Right lobe of liver (tissue), 6 donors: ENCODE measurements around the gene C1QL2. TPM values are rescaled to one million over a fixed set of nuclear protein-coding genes. Genes with fewer than 3 reads are reported as not detected.

Source experiments
- ATAC-seq, 4 donors: fragments of 200-7000 bp; cut with Tn5 transposase; one replicate each; pipeline ENCODE4 v1.9.1; 2020; ENCODE audit warnings: mild to moderate bottlenecking in 4 of 4, moderate library complexity in 4 of 4
- DNase-seq, 3 donors: peaks; one replicate each; pipeline ENCODE4 v3.0.0-alpha.2; 2020
- H3K27ac ChIP-seq, 3 donors: fragments of 200-600 bp; one replicate each; pipeline ENCODE4 v1.8.0; 2022
- H3K27me3 ChIP-seq, 2 donors: fragments of 200-600 bp; one replicate each; pipeline ENCODE4 v1.8.0; 2022
- H3K36me3 ChIP-seq, 4 donors: fragments of 200-600 bp; sonication (generic) in 1 of 4; one replicate each; pipeline versions ENCODE4 v1.5.1 to v1.8.0; 2017 to 2022; ENCODE audit warnings: control low read depth in 1 of 4
- H3K4me1 ChIP-seq, 4 donors: fragments of 200-600 bp; sonication (generic) in 1 of 4; one replicate each; pipeline versions ENCODE4 v1.5.1 to v1.8.0; 2017 to 2022; ENCODE audit warnings: control low read depth in 1 of 4
- H3K4me3 ChIP-seq, 3 donors: fragments of 200-600 bp; one replicate each; pipeline ENCODE4 v1.8.0; 2022
- H3K9me3 ChIP-seq, 4 donors: fragments of 200-600 bp; sonication (generic) in 1 of 4; one replicate each; pipeline versions ENCODE4 v1.5.1 to v1.8.0; 2017 to 2022; ENCODE audit warnings: control low read depth in 1 of 4
- POLR2A ChIP-seq: fragments of 450-650 bp; IDR thresholded peaks from one replicate; pipeline ENCODE4 v1.6.1; 2017; ENCODE audit warnings: antibody characterized with exemption, mild to moderate bottlenecking
- WGBS: methylation state at CpG from one replicate; pipeline ENCODE4 v1.1.6; 2018; ENCODE audit warnings: low coverage, low lambda C conversion rate; ENCODE audit not compliant: insufficient coverage; ENCODE audit errors: missing lambda C conversion rate; 5-methylcytosine and 5-hydroxymethylcytosine counted together
- intact Hi-C, 2 donors: fragments of 100-400 bp; cut with DNase I; formaldehyde crosslinking; loops; one replicate each; pipeline versions ENCODE4 v1.11.2 to v1.14.1; 2022
- total RNA-seq, 6 experiments: library from RNA; depleted of rRNA in 2 of 6; stranded (reverse); fragments of >200 nt in 2 of 6; fragmentation: NEBNext Ultra II Directional in 3 of 6; extraction: Animal tissue kit (Norgen Biotek cat#: 25700) in 3 of 6; gene quantifications; one replicate each; pipeline versions ENCODE4 v1.1.0 to v1.2.4, GENCODE V29; 2016 to 2023
- TF ChIP-seq, protein P1 (sequence below), 4 donors: fragments of 200-600 bp in 3 of 4; fragments of 450-650 bp in 1 of 4; IDR thresholded peaks; one replicate each; pipeline versions ENCODE4 v1.5.1 to v1.8.0; 2016 to 2022; ENCODE audit warnings: antibody characterized with exemption in 4 of 4, mild to moderate bottlenecking in 2 of 4
- donor health status: DM: no; HTN: yes; CAD: no.
- donor health status: DM: no; HTN: no; CAD: no.
- donor health status: DM: no; HTN: no; CAD: no.
- donor health status: DM: no; HTN: yes; CAD: no.
- donor health status: DM: no; HTN: yes; CAD: no.

C1QL2 gene
- total RNA-seq, 6 experiments from 2014 or later: not detected

DNA sequence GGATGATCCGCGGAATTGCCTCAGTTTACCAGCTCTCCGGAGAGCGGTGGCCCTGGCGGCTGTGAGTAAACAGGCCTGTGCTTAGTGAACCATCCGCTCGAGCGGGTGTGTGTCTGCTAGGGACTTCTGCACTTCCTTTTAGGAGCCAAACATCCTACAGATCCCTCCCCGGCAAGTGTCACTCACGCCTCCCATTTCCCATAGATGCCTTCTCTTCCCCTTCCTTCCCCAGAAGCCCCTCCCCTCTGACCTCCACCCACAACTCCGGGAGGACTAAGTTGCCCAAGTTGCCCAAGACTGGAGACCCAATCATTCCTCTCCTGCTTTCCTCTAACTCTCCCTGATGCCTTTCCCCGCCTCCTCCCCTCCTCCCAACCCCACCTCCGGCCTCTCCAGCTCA, 2.9 kb downstream of the C1QL2 start:
- DNase-seq (no peak), ATAC-seq (no peak)
- no peak overlapping the region for H3K27ac ChIP-seq
- H3K4me1 ChIP-seq: peaks cover 0 to 7% (median 0%) of the 10 kb centered on the region in 4 donors
- no peak for TF ChIP-seq POLR2A
- TF ChIP-seq, protein P1, sequence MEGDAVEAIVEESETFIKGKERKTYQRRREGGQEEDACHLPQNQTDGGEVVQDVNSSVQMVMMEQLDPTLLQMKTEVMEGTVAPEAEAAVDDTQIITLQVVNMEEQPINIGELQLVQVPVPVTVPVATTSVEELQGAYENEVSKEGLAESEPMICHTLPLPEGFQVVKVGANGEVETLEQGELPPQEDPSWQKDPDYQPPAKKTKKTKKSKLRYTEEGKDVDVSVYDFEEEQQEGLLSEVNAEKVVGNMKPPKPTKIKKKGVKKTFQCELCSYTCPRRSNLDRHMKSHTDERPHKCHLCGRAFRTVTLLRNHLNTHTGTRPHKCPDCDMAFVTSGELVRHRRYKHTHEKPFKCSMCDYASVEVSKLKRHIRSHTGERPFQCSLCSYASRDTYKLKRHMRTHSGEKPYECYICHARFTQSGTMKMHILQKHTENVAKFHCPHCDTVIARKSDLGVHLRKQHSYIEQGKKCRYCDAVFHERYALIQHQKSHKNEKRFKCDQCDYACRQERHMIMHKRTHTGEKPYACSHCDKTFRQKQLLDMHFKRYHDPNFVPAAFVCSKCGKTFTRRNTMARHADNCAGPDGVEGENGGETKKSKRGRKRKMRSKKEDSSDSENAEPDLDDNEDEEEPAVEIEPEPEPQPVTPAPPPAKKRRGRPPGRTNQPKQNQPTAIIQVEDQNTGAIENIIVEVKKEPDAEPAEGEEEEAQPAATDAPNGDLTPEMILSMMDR (IDR thresholded peaks at IDR 0.05): no peak
- H3K36me3 ChIP-seq: no peaks in the 10 kb centered on the region
- H3K9me3 ChIP-seq: no peaks in the 10 kb centered on the region
- peaks cover 0 to 7% of the 10 kb centered on the region in 2 donors for H3K27me3 ChIP-seq
- no peak overlapping the region for H3K4me3 ChIP-seq
- intact Hi-C loops: no loop called here
- WGBS: 9% methylated on average over 7 of the region's 13 CpGs

DNA sequence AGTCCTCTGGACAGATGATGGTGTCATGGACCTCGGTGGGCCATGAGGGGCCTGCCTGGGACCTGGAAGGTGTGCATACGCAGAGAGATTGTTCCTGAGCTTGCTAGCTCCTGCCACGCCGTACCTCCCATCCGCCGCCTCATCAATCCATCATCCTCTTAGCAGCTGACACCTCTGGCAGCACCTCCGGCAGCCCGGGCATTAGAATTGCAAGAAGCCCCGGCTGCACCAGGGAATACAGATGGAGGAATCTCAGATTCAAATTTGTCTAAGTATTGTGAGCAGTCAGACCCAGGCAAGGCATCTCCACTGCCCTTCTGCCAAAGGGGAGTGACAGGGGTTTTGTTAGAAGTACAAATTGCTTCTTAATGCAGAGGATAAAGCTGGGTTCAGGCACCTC, 4.5 kb downstream of the C1QL2 start:
- Histone ChIP-seq H3K27me3 (peaks cover 0 to 7% of the 10 kb centered on the region in 2 donors), H3K27ac (no peak overlapping the region), H3K4me1 (peaks cover 0 to 7% (median 0%) of the 10 kb centered on the region in 4 donors), H3K36me3 (no peaks in the 10 kb centered on the region), H3K9me3 (no peaks in the 10 kb centered on the region), H3K4me3 (no peak overlapping the region)
- no peak for TF ChIP-seq POLR2A
- TF ChIP-seq, protein P1 (IDR thresholded peaks at IDR 0.05): no peak
- intact Hi-C loops: no loop called here
- ATAC-seq (no peak), DNase-seq (no peak)
- WGBS: 30% methylated on average over 8 of the region's 9 CpGs

DNA sequence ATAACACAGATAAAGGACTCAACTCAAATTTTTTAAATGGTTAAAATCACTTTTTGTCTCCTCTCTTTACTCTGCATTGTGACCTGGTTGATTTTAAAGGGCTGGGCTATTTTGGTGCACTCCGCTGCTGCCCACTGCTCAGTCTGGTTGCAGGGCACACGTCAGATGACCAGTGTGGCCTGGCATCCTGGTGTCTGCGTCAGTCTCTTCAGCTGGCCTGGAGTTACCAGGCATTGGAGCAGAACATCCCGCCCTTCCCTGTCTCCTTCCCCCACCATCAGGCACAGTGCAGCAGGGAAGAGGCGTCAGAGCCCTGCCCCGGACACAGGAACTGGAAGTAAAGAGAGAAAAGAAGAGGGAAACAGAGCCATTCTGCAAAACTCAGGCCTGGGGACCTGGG, 8.9 kb downstream of the C1QL2 start:
- intact Hi-C loops: no loop called here
- TF ChIP-seq, protein P1 (IDR thresholded peaks at IDR 0.05): no peak
- no peak for TF ChIP-seq POLR2A
- Histone ChIP-seq H3K4me1 (no peaks in the 10 kb centered on the region), H3K9me3 (no peaks in the 10 kb centered on the region), H3K27me3 (no peaks in the 10 kb centered on the region), H3K4me3 (no peak overlapping the region), H3K36me3 (no peaks in the 10 kb centered on the region), H3K27ac (no peak overlapping the region)
- ATAC-seq: no peak
- WGBS: 38% methylated on average over 6 of the region's 6 CpGs
- DNase-seq: no peak

DNA sequence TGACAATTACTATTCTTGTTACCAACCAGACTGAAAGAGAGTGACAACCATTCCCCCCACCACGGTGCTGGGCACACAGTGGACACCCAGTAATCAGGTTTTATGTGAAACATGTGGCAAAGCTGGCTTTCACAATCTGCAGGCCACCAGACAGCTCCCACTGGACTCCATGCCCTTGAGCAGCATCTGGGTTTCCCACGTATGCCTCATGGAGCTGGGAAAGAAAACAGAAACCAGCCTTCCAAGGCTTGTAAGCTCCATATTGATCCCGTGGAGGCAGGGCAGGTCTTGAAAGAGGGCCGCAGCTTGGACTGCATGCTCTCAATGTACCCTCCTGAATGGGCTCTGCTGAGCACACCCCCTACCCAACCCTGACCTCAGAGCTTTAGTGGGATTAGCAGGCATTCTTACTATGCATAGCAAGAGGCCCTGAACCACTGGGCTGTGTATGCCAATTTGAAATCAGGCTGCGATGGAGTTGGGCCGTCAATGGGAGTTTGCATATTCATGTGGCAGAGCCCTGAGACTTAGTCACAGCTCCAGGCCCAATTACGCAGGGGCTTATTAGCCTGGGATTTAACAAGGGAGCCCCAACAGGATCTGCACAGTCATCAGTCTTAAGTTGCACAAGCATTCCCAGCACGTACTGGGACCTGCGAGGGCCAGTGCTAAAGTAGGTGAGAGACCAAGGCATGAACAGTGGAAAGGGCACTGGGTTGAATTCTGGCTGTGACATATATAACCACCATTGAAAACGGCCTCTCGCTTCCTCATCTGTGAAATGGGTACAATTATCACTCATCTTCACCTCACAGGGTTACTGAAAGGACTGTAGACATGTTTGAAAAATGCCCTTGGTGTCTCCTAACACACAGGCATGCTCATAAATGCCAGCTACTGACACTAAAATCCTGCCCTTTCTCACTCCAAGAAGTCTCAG, 10.5 kb downstream of the C1QL2 start:
- intact Hi-C loops: no loop called here
- H3K4me1 ChIP-seq: no peaks in the 10 kb centered on the region
- H3K36me3 ChIP-seq: no peaks in the 10 kb centered on the region
- H3K27me3 ChIP-seq: no peaks in the 10 kb centered on the region
- TF ChIP-seq, protein P1 (IDR thresholded peaks at IDR 0.05): no peak
- no peak for TF ChIP-seq POLR2A
- no peak overlapping the region for H3K27ac ChIP-seq
- no peak for ATAC-seq
- DNase-seq: no peak
- no peaks in the 10 kb centered on the region for H3K9me3 ChIP-seq
- no peak overlapping the region for H3K4me3 ChIP-seq
- 31% methylated on average over 5 of the region's 11 CpGs for WGBS
